GM12878 (cell line): Measurements from ENCODE around the gene KAZN. TPM values are rescaled to one million over a fixed set of nuclear protein-coding genes. Genes with fewer than 3 reads are reported as not detected.

Source experiments
- ATAC-seq: fragments of 200-7000 bp; cut with Tn5 transposase; 3 replicates; pipeline ENCODE4 v1.9.1; 2020; ENCODE audit warnings: mild to moderate bottlenecking, moderate library complexity
- BruUV-seq: library from RNA; stranded (reverse); fragments of 400-500 nt; replicated peaks from 2 replicates; lab custom pipeline; 2021; lab: Mats Ljungman, UMichigan
- CTCF ChIA-PET: fragments of 300-600 bp; sonication (Branson Sonifier 250); formaldehyde crosslinking; extraction: SDS; loops from one replicate; lab custom pipeline; 2021; ENCODE audit warnings: inconsistent platforms; lab: Yijun Ruan, JAX
- POLR2A ChIA-PET: fragments of 350-600 bp; formaldehyde crosslinking; extraction: SDS; loops from one replicate; lab custom pipeline; 2021; ENCODE audit warnings: inconsistent platforms; lab: Charles Lee
- RAD21 ChIA-PET: fragments of 300-600 bp; sonication (Branson Sonifier 250); formaldehyde crosslinking; loops from one replicate; lab custom pipeline; 2023; ENCODE audit warnings: antibody characterized with exemption; ENCODE audit not compliant: unreplicated experiment; lab: Charles Lee
- SMC1A ChIA-PET: fragments of 300-600 bp; sonication (Branson Sonifier 250); formaldehyde crosslinking; loops from one replicate; lab custom pipeline; 2023; ENCODE audit not compliant: unreplicated experiment, uncharacterized antibody; lab: Charles Lee
- DNase-seq: peaks from one replicate; pipeline ENCODE4 v3.0.0-alpha.2; 2011; ENCODE audit warnings: low read depth, low spot score
- FAIRE-seq: peaks from 3 replicates; lab custom pipeline; 2011; peaks lifted over from hg19 to GRCh38; lab: Jason Lieb, UNC
- H2AFZ ChIP-seq: 2 replicates; pipeline ENCODE4 v1.6.0; 2011; ENCODE audit warnings: low read depth, low read length, control low read depth; ENCODE audit not compliant: control insufficient read depth
- H3K27ac ChIP-seq: 2 replicates; pipeline ENCODE4 v1.5.1; 2011; ENCODE audit warnings: control low read depth; ENCODE audit not compliant: control insufficient read depth, insufficient read depth
- H3K27me3 ChIP-seq, 2 experiments: replicated peaks in 1 of 2; 2 replicates each; pipeline versions ENCODE4 v1.6.0 to v1.6.1; 2011; ENCODE audit warnings: low read length in 1 of 2; ENCODE audit not compliant: control insufficient read depth in 2 of 2, insufficient read depth in 2 of 2
- H3K36me3 ChIP-seq, 2 experiments: 2 replicates each; pipeline ENCODE4 v1.5.1; 2011; ENCODE audit warnings: low read length in 1 of 2; ENCODE audit not compliant: control insufficient read depth in 2 of 2, insufficient read depth in 2 of 2
- H3K4me1 ChIP-seq: 2 replicates; pipeline ENCODE4 v1.6.1; 2011; ENCODE audit warnings: mild to moderate bottlenecking, low read length, moderate library complexity, mixed read lengths; ENCODE audit not compliant: control insufficient read depth, insufficient read depth
- H3K4me2 ChIP-seq: 2 replicates; pipeline ENCODE4 v1.6.0; 2011; ENCODE audit warnings: control low read depth; ENCODE audit not compliant: control insufficient read depth, insufficient read depth
- H3K4me3 ChIP-seq: fragments of 200-600 bp; sonication (generic); 2 replicates; pipeline ENCODE4 v1.5.1; 2016
- H3K79me2 ChIP-seq: 2 replicates; pipeline ENCODE4 v1.6.0; 2011; ENCODE audit warnings: low read length; ENCODE audit not compliant: control insufficient read depth, insufficient read depth
- H3K9ac ChIP-seq: 2 replicates; pipeline ENCODE4 v1.8.0; 2011; ENCODE audit warnings: low read length, control low read depth, mixed read lengths; ENCODE audit not compliant: control insufficient read depth, insufficient read depth
- H3K9me3 ChIP-seq: replicated peaks from 3 replicates; pipeline ENCODE4 v1.5.1; 2011; ENCODE audit warnings: mild to moderate bottlenecking, low read length; ENCODE audit not compliant: control insufficient read depth, insufficient read depth
- H4K20me1 ChIP-seq: 2 replicates; pipeline ENCODE4 v1.6.0; 2011; ENCODE audit not compliant: control insufficient read depth, insufficient read depth
- BCL11A ChIP-seq: IDR thresholded peaks from 2 replicates; pipeline ENCODE4 v1.6.1; 2011; ENCODE audit warnings: low read depth, low read length
- BHLHE40 ChIP-seq, 2 experiments: fragments of 450-650 bp in 1 of 2; IDR thresholded peaks; 2 replicates each; pipeline ENCODE4 v1.6.1; 2011 to 2017; ENCODE audit warnings: low read depth in 2 of 2, borderline replicate concordance in 1 of 2, improper control_type of control experiment in 1 of 2, low read length in 1 of 2, mild to moderate bottlenecking in 1 of 2
- E2F8 ChIP-seq: fragments of 450-650 bp; IDR thresholded peaks from 2 replicates; pipeline ENCODE4 v1.6.1; 2018; ENCODE audit warnings: mild to moderate bottlenecking, low read depth, moderate library complexity; ENCODE audit not compliant: partially characterized antibody
- FOS ChIP-seq: IDR thresholded peaks from 3 replicates; pipeline ENCODE4 v1.6.1; 2011; ENCODE audit warnings: borderline replicate concordance; ENCODE audit not compliant: insufficient read length; ENCODE audit errors: extremely low read depth
- KDM1A ChIP-seq: fragments of 200-600 bp; sonication (generic); IDR thresholded peaks from 2 replicates; pipeline ENCODE4 v1.6.1; 2016; ENCODE audit warnings: borderline replicate concordance
- MTA2 ChIP-seq: fragments of 450-650 bp; IDR thresholded peaks from 2 replicates; pipeline ENCODE4 v1.6.1; 2016; ENCODE audit warnings: low read depth, mild to moderate bottlenecking, moderate library complexity
- RAD21 ChIP-seq: IDR thresholded peaks from 2 replicates; pipeline ENCODE4 v1.6.1; 2011; ENCODE audit warnings: mild to moderate bottlenecking, low read depth, low read length, moderate library complexity; ENCODE audit not compliant: insufficient read depth
- SKIL ChIP-seq: fragments of 450-650 bp; IDR thresholded peaks from 2 replicates; pipeline ENCODE4 v1.6.1; 2017; ENCODE audit warnings: mild to moderate bottlenecking, low read depth, inconsistent platforms; ENCODE audit not compliant: poor library complexity, severe bottlenecking
- TBL1XR1 ChIP-seq: IDR thresholded peaks from 2 replicates; pipeline ENCODE4 v1.6.1; 2012; ENCODE audit warnings: low read depth, low read length, improper control_type of control experiment
- ZNF217 ChIP-seq: fragments of 450-650 bp; IDR thresholded peaks from 2 replicates; pipeline ENCODE4 v1.6.1; 2017; ENCODE audit warnings: antibody characterized with exemption, mild to moderate bottlenecking
- ZNF592 ChIP-seq: fragments of 450-650 bp; IDR thresholded peaks from 2 replicates; pipeline ENCODE4 v1.6.1; 2017; ENCODE audit warnings: mild to moderate bottlenecking, moderate library complexity
- WGBS: methylation state at CpG from one replicate; pipeline ENCODE4 v1.1.6; 2016; ENCODE audit warnings: low lambda C conversion rate; ENCODE audit not compliant: insufficient replicate concordance, insufficient coverage; ENCODE audit errors: missing lambda C conversion rate; 5-methylcytosine and 5-hydroxymethylcytosine counted together
- in situ Hi-C: fragments of 300-500 bp; cut with MboI; formaldehyde crosslinking; loops from 9 replicates; pipeline ENCODE4 v1.14.3; 2018; ENCODE audit warnings: mixed read lengths
- intact Hi-C: fragments of 100-400 bp; cut with micrococcal nuclease; formaldehyde crosslinking; loops from one replicate; pipeline ENCODE4 v1.14.2; 2022; ENCODE audit not compliant: unreplicated experiment
- polyA plus RNA-seq, 11 experiments: library from polyadenylated mRNA; depleted of rRNA in 4 of 11; unstranded in 6 of 11; stranded (reverse) in 5 of 11; fragments of >200 nt; fragmentation: Nextera tagmentation in 4 of 11; fragmentation: Illumina TruSeq in 1 of 11; extraction: Ambion mirVana in 4 of 11; extraction: Trizol in 1 of 11; gene quantifications; 1 replicate in 1 of 11; 2 replicates in 10 of 11; pipeline versions ENCODE4 v1.2.1 to v1.2.3, GENCODE V29; 2011 to 2016; ENCODE audit warnings: inconsistent platforms in 2 of 11, missing spikeins in 2 of 11, low read depth in 1 of 11
- total RNA-seq, 4 experiments: library from RNA; depleted of rRNA in 3 of 4; stranded (reverse); fragments of >200 nt in 3 of 4; fragmentation: Illumina TruSeq in 1 of 4; extraction: Trizol in 1 of 4; gene quantifications; 2 replicates each; pipeline versions ENCODE4 v1.2.1 to v1.2.3, GENCODE V29; 2013 to 2021

KAZN gene
- total and polyA plus RNA-seq, 10 of the 15 experiments (the other 5 are each of a cell fraction or from before 2014, with no cell fraction given): 0.72 to 4.0 (median 1.2) TPM

DNA sequence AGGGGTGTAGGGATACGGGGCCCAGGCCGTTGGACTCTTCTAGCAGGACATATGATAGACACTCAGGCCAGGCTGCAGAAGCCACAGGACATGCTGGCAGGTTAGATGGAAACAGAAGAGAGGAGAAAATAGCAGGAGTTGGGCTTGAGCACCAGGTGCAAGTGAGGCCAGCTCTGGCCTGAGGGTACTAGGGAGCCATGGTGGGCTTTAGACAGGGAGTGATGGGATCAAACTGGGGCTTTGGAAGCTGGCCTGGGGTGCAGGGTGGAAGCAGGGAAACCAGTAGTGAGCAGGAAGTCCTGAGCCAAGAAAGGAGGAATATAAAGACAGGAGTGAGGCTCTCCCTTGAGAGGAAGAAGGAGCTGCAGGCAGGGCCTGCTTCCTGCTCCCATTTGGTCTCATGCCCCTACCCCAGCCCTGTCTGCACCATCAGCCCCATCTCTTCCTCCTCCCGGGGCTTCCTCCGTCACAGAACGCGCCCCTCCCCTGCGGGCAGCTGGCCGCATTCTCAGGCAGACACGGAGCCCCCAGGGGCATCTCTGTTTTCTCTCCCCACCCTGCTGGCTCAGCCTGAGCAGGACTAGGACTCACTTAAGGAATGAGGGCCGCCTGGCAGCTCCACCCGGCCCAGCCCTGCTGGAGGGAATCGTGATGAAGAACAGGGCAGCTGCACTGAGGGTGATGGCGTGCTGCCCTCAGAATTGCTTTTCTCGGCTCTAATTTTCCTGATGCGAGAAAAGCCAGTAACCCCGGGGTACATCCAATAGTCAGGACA, 389.5 kb downstream of the KAZN start:
- ChIA-PET POLR2A (no interaction called here), CTCF (no interaction called here), SMC1A (no interaction called here), RAD21 (no interaction called here)
- FAIRE-seq (no peak), DNase-seq (no peak), ATAC-seq (no peak)
- no peaks in the 10 kb centered on the region for H3K36me3 ChIP-seq
- H3K9me3 ChIP-seq: no peaks in the 10 kb centered on the region
- no peak overlapping the region for H2AFZ ChIP-seq
- H3K4me2 ChIP-seq: no peak overlapping the region
- no peaks in the 10 kb centered on the region for H3K4me1 ChIP-seq
- no peaks in the 10 kb centered on the region for H3K79me2 ChIP-seq
- H3K27me3 ChIP-seq: no peaks in the 10 kb centered on the region
- 27% methylated on average over 16 of the region's 16 CpGs for WGBS
- no peak overlapping the region for H3K27ac ChIP-seq
- BruUV-seq: no TSS peak
- TF ChIP-seq RAD21: no peak
- no peak for TF ChIP-seq SKIL
- no peak for TF ChIP-seq MTA2
- TF ChIP-seq BCL11A: no peak
- TF ChIP-seq ZNF592: no peak
- no peak for TF ChIP-seq TBL1XR1
- TF ChIP-seq E2F8: no peak
- TF ChIP-seq FOS: no peak
- no peak for TF ChIP-seq ZNF217
- TF ChIP-seq KDM1A: no peak
- no peak for TF ChIP-seq BHLHE40 (IDR thresholded peaks at IDR 0.05; ENCODE audit: borderline replicate concordance in 1 of 2, low read depth in 2 of 2, low read length in 1 of 2)
- H4K20me1 ChIP-seq: no peaks in the 10 kb centered on the region
- no peak overlapping the region for H3K9ac ChIP-seq
- in situ Hi-C loops (no loop called here), intact Hi-C loops (no loop called here)
- no peak overlapping the region for H3K4me3 ChIP-seq
